ENCODE measurements around the gene SYT5.

- TF ChIP-seq POLR2A (IDR thresholded peaks at IDR 0.05; ENCODE audit: low read depth, low read length) (no peak), MXI1 (IDR thresholded peaks at IDR 0.05; ENCODE audit: low read depth, low read length) (no peak), CTCF (IDR thresholded peaks at IDR 0.05 in 2 of 3, conservative IDR thresholded peaks at IDR 0.05 in 1 of 3; ENCODE audit: control insufficient read depth in 2 of 3, extremely low read depth in 1 of 3, insufficient read depth in 1 of 3, low read depth in 3 of 3, low read length in 3 of 3) (no peak), SIN3A (IDR thresholded peaks at IDR 0.05; ENCODE audit: low read depth, low read length) (no peak), IRF3 (IDR thresholded peaks at IDR 0.05) (no peak), POLR2AphosphoS5 (IDR thresholded peaks at IDR 0.05; ENCODE audit: low read length) (no peak), FOS (IDR thresholded peaks at IDR 0.05; ENCODE audit: borderline replicate concordance, extremely low read depth, insufficient read length) (no peak)
Measured at GRCh38 chr19:55149078-55150003, 30.7 kb downstream of the SYT5 start, which contains the start of gene TNNT1.
